ENCODE measurements around the gene FNDC8.
"Not testable (repeated sequence)": the region's sequence is repeated elsewhere in the genome, so short reads cannot be mapped to it uniquely, and the experiment has no call there.

DNA sequence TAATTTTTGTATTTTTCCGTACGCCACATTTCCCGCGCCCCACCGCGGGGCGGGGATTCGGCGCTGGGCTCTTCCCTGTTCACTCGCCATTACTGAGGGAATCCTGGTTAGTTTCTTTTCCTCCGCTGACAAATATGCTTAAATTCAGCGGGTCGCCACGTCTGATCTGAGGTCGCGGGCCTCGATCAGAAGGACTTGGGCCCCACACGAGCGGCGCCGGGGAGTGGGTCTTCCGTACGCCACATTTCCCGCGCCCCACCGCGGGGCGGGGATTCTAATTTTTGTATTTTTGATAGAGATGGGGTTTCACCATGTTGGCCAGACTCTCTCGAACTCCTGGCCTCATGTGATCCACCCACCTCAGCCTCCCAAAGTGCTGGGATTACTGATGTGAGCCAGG is 29.7 kb downstream of the FNDC8 start:
- TF ChIP-seq, protein P1, sequence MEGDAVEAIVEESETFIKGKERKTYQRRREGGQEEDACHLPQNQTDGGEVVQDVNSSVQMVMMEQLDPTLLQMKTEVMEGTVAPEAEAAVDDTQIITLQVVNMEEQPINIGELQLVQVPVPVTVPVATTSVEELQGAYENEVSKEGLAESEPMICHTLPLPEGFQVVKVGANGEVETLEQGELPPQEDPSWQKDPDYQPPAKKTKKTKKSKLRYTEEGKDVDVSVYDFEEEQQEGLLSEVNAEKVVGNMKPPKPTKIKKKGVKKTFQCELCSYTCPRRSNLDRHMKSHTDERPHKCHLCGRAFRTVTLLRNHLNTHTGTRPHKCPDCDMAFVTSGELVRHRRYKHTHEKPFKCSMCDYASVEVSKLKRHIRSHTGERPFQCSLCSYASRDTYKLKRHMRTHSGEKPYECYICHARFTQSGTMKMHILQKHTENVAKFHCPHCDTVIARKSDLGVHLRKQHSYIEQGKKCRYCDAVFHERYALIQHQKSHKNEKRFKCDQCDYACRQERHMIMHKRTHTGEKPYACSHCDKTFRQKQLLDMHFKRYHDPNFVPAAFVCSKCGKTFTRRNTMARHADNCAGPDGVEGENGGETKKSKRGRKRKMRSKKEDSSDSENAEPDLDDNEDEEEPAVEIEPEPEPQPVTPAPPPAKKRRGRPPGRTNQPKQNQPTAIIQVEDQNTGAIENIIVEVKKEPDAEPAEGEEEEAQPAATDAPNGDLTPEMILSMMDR (IDR thresholded peaks at IDR 0.05) = not testable (repeated sequence)
- not testable (repeated sequence) for TF ChIP-seq POLR2A (IDR thresholded peaks at IDR 0.05)

Data from Peyer's patch (tissue), 4 donors.